HG02759 (cell line): ENCODE data around the gene CHRNB2.

Experiments
- ATAC-seq: cut with Tn5 transposase; IDR thresholded peaks from one replicate; pipeline ENCODE4 v1.9.1; 2021; ENCODE audit warnings: mild to moderate bottlenecking, moderate library complexity; ENCODE audit not compliant: unreplicated experiment

The CHRNB2 gene

DNA sequence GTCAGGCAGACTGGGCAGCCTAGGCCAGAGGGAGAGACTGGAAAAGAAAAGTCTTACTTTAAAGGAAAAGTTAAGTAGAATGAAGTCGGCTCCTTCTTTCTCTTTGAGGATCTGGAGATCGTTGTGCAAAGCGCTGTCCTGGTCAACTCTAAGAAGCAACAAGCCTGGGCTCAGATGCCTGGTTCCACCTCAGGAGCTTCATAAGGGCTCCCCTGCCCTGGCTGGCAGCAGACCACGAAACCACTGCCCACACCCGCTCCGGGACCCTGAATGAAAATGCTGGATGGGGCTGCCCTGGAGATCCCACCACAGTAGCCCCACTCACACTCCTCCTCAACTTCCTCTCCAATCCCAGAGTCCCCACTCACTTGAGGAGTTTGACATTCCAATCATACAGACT lies 15.5 kb upstream of the CHRNB2 start:
- no peak for ATAC-seq

- no peak for ATAC-seq
Observed at GRCh38 chr1:154553056-154554030, 14.2 kb upstream of the CHRNB2 start.

DNA sequence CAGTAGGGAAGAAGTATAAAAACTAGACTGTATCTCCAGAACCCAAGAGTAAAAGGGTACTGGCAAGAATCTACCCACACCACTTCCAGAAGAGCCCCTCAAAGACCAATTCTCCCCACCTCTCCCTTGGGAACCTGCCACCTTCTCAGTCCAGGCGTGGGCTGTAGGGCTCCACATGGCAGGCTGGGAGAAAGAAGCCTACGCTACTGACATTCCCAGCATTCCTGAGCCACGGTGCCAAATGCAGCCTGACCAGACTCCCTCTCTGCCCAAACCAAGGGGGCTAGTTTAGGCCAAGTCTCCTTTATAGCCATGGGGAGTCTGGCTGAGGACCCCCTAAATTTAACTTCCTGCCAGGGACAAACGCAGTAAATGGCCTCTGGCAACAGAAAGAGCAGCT lies 11.2 kb upstream of the CHRNB2 start:
- no peak for ATAC-seq

DNA sequence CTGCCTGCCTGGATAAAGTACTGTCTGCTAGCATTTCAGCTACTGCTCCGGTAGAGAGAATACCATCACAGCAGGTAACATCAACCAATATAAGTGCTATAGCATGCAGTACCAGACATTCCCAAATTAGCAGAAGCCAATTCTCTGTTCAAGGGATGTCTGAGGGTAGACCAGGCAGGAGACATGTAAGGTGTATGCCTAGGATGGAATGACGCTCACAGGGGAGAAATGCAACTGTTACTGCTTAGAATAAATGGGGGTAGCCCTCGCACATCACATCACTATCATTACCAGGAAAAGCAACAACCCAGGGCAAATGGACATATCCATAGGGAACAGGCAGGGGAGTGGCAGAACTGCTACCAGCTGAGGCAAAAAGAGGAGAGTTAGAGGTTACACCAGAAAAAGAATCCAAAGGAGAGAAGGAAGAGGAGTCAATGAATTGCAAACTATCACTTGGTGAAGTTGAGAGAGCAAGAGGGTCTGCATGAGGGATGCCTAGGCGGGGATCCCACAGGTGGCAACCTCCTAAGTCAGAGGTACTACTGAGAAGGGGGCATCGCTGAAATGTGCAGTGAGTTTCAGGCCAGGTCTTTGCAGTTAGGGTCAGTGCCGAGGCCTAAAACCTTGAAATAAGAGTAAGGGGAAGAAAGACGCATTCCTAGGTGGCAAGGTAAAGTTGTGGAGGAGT lies 10.2 kb upstream of the CHRNB2 start:
- ATAC-seq, result no peak

DNA sequence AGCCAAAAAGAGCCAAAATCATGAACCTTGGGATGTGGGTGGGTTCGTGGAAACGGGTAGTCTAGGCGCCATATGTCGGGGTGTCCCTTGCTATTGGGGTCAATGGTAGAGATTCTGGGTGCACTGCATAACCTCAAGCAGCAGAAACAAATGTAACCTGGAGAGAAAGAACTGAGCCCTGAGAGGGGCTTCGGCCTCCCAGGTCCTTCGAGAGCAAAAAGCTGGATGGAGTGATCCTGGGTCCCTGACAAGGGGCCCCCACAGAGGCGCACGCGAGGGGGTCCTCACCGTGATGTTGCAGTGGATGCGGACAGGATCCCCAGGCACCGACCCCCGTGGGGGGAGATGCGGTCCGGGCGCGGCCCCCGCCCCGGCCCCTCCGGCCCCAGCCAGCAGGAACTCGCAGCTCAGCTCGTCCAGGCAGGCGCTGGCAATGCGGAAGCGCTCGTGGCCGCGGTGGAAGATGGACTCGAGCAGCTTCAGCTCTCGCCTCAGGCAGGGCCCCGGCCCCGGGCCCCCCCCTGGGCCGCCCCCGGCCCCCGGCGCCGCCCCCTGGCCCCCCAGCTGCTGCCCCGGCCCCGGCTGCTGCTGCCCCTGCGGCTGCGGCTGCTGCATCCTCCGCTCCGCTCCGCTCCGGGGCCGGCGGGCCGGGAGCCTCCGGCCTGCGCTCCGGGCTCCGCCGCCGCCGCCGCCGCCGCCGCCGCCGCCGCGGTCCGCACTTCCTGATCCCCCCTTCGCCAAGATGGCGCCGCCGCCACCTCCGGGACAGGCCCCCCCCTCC lies 9.4 kb upstream of the CHRNB2 start, which contains the start of gene UBE2Q1:
Gene UBE2Q1 (minus strand): TSS at position 724 of the 781 bp plus-strand sequence. CDS start 109 bp downstream, at position 615.
- peak; percentile 19 for ATAC-seq

- peak; percentile 92 for ATAC-seq
Observed at GRCh38 chr1:154558720-154559465, 8.7 kb upstream of the CHRNB2 start.

DNA sequence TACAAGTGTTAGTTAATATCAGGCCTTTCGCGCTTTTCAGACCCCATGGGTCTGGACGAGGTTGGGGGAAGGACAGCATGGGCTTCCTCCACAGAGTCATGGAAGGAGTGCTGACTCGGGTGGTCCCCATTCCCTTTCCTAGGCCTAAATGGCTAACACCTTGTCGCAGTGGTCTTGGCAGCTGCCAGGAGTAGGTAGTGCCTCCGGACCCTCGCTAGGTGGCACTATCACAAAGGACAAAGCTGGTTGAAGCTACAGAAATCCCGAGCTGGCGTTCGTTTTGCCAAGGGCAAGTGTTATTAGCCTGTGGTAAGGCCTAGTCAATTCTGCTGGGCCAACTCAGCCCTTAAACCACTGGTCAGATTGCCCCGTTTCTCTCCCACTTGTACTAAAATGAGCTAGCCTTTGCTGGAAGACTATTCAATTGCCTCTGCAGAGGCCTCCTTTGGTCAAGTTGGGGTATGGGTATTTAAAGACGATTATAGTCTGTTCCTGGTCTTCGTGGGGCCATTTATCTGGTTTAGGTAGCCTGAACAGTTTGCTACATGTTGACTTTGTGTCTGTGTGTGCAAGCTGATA lies 8.0 kb upstream of the CHRNB2 start:
- ATAC-seq, result no peak

GRCh38 chr1:154565876-154566275 lies 1.7 kb upstream of the CHRNB2 start:
- ATAC-seq, result no peak

- no peak for ATAC-seq
Observed at GRCh38 chr1:154568157-154568815, 708 bp downstream of the CHRNB2 start.

DNA sequence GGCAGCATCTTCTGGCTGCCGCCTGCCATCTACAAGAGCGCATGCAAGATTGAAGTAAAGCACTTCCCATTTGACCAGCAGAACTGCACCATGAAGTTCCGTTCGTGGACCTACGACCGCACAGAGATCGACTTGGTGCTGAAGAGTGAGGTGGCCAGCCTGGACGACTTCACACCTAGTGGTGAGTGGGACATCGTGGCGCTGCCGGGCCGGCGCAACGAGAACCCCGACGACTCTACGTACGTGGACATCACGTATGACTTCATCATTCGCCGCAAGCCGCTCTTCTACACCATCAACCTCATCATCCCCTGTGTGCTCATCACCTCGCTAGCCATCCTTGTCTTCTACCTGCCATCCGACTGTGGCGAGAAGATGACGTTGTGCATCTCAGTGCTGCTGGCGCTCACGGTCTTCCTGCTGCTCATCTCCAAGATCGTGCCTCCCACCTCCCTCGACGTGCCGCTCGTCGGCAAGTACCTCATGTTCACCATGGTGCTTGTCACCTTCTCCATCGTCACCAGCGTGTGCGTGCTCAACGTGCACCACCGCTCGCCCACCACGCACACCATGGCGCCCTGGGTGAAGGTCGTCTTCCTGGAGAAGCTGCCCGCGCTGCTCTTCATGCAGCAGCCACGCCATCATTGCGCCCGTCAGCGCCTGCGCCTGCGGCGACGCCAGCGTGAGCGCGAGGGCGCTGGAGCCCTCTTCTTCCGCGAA lies 3.8 kb downstream of the CHRNB2 start:
- no peak for ATAC-seq

- ATAC-seq, result no peak
Observed at GRCh38 chr1:154571964-154572288, 4.3 kb downstream of the CHRNB2 start.

DNA sequence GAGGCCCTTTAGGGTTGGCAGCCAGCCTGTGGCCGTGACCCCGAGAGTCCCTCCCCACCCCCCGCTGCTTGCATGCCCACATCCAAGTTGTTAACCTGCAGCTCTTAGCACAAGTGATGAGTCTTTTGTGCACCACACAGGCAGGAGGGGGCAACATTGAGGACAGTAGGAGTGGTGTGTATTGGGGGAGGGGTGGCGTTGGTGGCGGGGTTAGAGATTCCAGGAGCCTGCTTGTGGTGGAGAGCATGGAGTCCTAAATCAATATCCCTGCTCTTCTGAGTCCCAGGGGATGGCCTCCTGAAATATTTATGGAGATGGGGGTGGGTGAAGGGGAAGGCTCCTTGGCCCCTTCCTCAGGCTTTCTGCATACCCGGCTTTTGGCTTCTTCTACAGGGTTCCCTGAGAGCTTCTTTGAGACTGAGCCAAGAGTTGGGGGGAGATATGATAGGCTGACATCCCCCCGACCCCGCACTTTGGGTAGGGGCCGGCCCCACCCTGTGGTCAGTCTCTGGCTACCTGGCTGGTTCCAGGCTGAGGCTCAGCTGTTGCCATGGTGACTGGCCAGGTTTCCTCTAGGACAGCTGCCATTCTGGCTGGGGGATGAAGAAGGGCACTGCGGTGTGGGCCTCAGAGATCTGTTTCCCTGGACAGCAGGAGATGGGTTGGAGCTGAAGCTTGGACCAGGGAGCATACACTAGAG lies 5.0 kb downstream of the CHRNB2 start:
- no peak for ATAC-seq

- ATAC-seq, result no peak
Observed at GRCh38 chr1:154573168-154573510, 5.6 kb downstream of the CHRNB2 start.

DNA sequence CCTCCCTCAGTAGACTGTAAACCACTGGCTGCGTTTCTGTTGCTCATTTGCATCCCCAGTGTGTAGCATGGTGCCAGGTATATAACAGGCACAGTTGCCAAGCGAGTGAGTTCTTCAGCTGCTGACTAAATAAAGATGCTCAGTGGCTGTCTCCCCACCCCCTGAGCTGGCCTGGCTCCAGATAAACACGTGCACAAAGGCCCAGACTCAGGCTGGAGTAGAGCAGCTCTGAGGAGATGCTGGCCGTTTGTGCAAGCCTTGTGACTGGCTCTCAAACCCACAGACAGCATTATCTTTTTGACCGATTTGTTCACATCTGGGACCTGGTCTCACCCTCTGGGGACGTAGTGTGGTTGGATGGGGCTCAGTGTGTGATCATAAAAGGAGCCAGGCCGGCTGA lies 7.1 kb downstream of the CHRNB2 start:
- ATAC-seq, result no peak

DNA sequence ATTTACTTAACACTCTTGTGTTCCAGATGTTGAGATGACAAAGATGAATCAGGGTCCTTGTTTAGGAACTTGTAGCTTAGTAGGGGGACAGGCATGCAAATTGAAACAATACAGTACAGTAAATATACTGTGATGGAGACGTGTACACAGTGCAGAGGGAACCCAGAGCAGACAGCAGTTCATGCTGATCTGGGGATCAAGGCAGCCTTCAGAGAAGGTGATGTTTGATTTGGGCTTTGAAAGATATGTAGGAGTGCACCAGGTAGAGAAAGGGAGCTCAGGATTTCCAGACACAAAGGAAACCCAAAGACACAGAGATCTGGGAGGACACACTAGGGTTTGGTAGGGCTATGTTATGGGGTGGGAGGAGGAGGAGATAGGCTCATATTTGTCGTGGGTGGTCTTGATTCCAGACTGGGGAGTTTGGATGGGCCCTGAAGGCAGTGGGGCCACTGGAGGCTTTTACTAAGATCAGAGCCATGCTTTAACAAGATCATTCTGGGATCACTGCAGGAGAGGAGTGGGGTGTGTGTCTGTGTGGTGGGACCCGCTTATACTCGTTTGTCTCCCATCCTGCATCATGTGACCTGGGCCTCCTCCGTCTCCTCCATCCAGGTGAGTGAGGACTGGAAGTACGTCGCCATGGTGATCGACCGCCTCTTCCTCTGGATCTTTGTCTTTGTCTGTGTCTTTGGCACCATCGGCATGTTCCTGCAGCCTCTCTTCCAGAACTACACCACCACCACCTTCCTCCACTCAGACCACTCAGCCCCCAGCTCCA lies 7.8 kb downstream of the CHRNB2 start:
- no peak for ATAC-seq

DNA sequence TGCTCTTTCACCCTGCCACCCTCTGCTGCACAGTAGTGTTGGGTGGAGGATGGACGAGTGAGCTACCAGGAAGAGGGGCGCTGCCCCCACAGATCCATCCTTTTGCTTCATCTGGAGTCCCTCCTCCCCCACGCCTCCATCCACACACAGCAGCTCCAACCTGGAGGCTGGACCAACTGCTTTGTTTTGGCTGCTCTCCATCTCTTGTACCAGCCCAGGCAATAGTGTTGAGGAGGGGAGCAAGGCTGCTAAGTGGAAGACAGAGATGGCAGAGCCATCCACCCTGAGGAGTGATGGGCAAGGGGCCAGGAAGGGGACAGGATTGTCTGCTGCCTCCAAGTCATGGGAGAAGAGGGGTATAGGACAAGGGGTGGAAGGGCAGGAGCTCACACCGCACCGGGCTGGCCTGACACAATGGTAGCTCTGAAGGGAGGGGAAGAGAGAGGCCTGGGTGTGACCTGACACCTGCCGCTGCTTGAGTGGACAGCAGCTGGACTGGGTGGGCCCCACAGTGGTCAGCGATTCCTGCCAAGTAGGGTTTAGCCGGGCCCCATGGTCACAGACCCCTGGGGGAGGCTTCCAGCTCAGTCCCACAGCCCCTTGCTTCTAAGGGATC lies 8.5 kb downstream of the CHRNB2 start:
- no peak for ATAC-seq

DNA sequence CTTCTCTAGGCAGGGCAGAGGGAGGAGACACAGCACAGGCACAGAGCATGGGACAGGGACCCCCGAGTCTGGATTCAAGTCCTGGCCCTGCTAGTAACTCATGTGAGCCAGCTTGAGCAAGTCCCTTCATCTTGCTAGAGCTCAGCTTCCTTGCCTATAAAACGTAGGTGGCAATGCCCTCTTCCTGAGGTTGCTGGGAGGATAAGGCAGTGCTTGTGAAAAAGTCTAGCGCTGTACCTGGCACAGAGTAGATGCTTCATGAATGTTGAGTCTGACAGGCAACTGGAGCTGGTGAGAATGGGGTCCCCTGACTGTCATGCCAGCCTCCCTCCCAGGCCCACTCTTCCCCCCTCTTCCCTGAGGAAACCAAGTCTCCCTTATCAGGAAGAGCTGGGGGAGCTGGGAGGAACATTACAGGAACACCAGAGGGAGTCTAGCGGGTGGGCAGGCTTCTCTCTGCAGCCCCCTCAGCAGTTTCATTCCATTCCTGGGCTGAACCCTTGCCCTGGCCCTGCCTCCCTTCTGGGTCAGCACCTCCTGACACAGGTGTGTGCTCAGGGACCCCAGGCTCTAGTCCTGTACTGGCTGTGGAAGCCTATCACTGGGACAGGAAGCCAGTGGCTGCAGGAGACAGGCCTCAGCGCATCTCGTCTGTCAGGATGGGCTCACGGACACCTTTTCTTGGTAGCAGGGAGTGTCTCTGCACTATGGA lies 9.9 kb downstream of the CHRNB2 start:
- ATAC-seq, result no peak
